HEK293T (cell line): ENCODE measurements around the gene MAP3K21.

Experiments
- ARNT ChIP-seq: fragments of 450-650 bp; IDR thresholded peaks from 2 replicates; pipeline ENCODE4 v1.6.1; 2017; ENCODE audit warnings: mild to moderate bottlenecking
- BHLHE40 ChIP-seq: fragments of 450-650 bp; IDR thresholded peaks from 2 replicates; pipeline ENCODE4 v1.6.1; 2016; ENCODE audit warnings: mild to moderate bottlenecking, moderate library complexity, borderline replicate concordance
- ELF4 ChIP-seq: fragments of 450-650 bp; IDR thresholded peaks from 2 replicates; pipeline ENCODE4 v1.6.1; 2017; ENCODE audit warnings: antibody characterized with exemption
- FOXA1 ChIP-seq: fragments of 450-650 bp; IDR thresholded peaks from 2 replicates; pipeline ENCODE4 v1.6.1; 2016; ENCODE audit warnings: mild to moderate bottlenecking
- FOXK2 ChIP-seq: fragments of 450-650 bp; IDR thresholded peaks from 2 replicates; pipeline ENCODE4 v1.6.1; 2016; ENCODE audit warnings: mild to moderate bottlenecking
- FOXM1 ChIP-seq: fragments of 450-650 bp; IDR thresholded peaks from 2 replicates; pipeline ENCODE4 v1.6.1; 2017; ENCODE audit warnings: mild to moderate bottlenecking, borderline replicate concordance
- L3MBTL2 ChIP-seq: fragments of 450-650 bp; conservative IDR thresholded peaks from 2 replicates; pipeline ENCODE4 v1.6.1; 2016; ENCODE audit warnings: mild to moderate bottlenecking
- NFRKB ChIP-seq: fragments of 450-650 bp; IDR thresholded peaks from 2 replicates; pipeline ENCODE4 v1.6.1; 2016; ENCODE audit warnings: mild to moderate bottlenecking, moderate library complexity
- PKNOX1 ChIP-seq: fragments of 450-650 bp; IDR thresholded peaks from 2 replicates; pipeline ENCODE4 v1.6.1; 2016
- SP1 ChIP-seq: fragments of 450-650 bp; IDR thresholded peaks from 2 replicates; pipeline ENCODE4 v1.6.1; 2017
- SUZ12 ChIP-seq: fragments of 450-650 bp; IDR thresholded peaks from 2 replicates; pipeline ENCODE4 v1.6.1; 2016; ENCODE audit warnings: mild to moderate bottlenecking
- TARDBP ChIP-seq: fragments of 450-650 bp; IDR thresholded peaks from 2 replicates; pipeline ENCODE4 v1.6.1; 2016
- ZNF384 ChIP-seq: fragments of 450-650 bp; IDR thresholded peaks from 2 replicates; pipeline ENCODE4 v1.6.1; 2016

DNA sequence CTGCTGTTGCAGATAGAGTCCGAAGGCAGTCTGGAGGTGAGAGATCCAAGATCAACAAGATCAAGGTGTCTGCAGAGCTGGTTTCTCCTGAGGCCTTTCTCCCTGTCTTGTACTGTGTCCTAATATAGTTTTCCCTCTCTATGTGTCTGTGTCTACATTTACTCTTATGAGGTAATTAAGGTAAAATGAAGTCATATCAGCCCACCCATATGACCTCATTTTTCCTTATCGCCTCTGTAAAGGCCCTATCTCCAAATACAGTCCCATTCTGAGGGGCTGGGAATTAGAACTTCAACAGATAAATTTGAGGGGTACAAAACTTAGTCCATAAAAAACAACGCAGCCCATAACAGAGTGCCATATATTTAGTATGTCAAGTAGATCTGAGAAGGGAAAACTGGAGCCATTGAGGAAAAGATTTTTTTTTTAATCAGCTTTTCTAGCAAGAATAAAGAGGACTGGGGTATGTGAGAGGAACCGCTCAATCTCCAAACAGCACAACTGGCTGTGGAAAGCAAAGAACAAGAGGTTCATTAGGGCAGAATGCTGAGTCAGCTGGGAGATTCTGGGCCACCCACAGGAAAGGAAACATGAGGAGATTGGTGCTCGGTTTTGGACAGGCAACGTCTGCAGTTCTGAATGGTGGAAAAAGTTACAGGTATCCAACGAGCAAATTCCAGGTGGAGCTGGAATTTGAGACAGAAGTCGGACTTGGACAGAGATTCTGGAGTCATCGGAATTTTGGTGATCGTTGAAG, 65.7 kb downstream of the MAP3K21 start:
- TF ChIP-seq L3MBTL2 = no peak
- TF ChIP-seq TARDBP = no peak
- TF ChIP-seq FOXK2 = no peak
- no peak for TF ChIP-seq SUZ12
- no peak for TF ChIP-seq ELF4
- no peak for TF ChIP-seq FOXM1
- no peak for TF ChIP-seq BHLHE40
- TF ChIP-seq SP1 = no peak
- no peak for TF ChIP-seq NFRKB
- no peak for TF ChIP-seq FOXA1
- TF ChIP-seq ARNT = no peak
- TF ChIP-seq PKNOX1 = no peak
- no peak for TF ChIP-seq ZNF384
